ENCODE measurements around the gene GRIK4. TPM values are rescaled to one million over a fixed set of nuclear protein-coding genes. Genes with fewer than 3 reads are reported as not detected.

GRIK4 gene
- polyA plus RNA-seq, 1 donor from 2014 or later = not detected

DNA sequence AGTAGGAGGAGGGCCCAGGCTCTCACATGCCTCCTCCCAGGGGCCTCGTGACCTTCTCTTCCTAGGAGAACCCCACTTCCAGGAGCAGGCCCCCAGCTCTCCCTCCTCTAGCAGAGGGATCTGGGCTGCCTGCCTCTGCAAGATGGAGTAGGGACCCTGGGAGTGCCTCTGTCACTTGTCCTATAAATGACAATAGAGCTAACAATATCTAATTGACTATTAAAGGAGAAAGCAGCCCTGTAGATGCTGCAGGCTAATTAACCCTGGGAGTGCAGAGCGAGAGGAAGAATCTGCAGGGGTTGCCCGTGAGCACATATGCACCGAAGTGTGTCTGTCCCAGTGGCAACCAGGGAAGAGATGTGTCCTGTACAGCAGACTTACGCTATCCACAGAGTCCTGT lies 184.4 kb downstream of the GRIK4 start:
- peaks cover 0 to 2% (median 0%) of the 10 kb centered on the region in 3 donors for H3K4me1 Mint-ChIP-seq
- H3K9me3 Mint-ChIP-seq = no peaks in the 10 kb centered on the region
- H3K36me3 Mint-ChIP-seq = no peaks in the 10 kb centered on the region
- peaks cover 14% of the 10 kb centered on the region for H3K27me3 Mint-ChIP-seq
- no peak overlapping the region for H3K27ac Mint-ChIP-seq
- H3K4me3 Mint-ChIP-seq = no peak overlapping the region

DNA sequence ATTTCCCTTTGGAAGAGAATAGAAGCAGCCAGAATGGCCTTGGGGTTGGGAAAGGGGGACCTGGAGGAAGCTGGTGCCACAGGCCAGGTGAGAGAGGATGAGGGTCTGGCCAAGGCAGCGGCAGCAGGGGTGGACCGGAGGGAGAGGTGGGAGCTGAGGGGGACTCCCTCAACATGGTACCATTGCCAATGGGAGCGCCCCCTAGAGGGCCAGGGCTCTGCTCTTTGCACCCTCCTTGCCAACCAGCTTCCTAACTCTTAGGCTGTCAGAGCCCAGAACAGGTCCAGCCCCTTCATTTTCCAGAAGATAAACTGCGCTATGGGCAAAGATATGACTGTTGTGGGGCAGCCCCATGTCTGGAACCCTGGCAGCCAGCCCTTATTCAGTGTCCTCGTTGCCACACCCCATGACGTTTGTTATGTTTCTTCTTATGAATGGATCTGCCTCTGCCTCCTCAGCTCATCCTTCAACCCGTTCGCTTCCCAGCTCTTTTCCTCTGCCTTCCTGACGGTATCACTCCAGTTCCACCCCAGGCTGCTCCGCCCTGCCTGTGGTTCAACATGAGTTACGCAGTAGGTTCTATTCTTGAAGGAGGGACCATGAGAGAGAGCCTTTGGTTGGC lies 185.2 kb downstream of the GRIK4 start:
- H3K9me3 Mint-ChIP-seq = peaks cover 0 to 3% (median 0%) of the 10 kb centered on the region in 3 donors
- no peak overlapping the region for H3K4me3 Mint-ChIP-seq
- peaks cover 10% of the 10 kb centered on the region for H3K27me3 Mint-ChIP-seq
- no peak overlapping the region for H3K27ac Mint-ChIP-seq
- peaks cover 2% of the 10 kb centered on the region for H3K36me3 Mint-ChIP-seq
- peaks cover 0 to 2% (median 1%) of the 10 kb centered on the region in 3 donors for H3K4me1 Mint-ChIP-seq

DNA sequence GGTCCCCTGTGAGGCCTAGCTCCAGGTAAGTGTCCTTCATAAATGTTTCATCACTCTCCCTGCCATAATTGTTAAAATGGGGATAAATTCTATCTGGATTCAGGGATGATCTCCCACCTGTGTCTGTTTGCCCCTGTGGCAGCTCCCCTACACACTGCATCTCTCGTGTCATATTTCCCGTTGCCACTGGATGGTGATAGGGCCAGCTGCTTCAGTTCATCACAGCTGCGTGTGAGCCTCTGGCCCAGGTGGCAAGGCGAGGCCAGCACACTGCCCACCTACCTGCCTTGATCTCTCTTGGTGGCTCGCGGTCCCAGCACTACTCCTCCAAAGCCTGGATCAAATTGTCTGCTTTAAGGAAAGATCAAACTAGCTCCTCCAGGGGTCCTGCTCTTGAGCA lies 187.4 kb downstream of the GRIK4 start:
- H3K4me1 Mint-ChIP-seq = peaks cover 19 to 21% (median 19%) of the 10 kb centered on the region in 3 donors
- peaks cover 2% of the 10 kb centered on the region for H3K36me3 Mint-ChIP-seq
- no peak overlapping the region for H3K4me3 Mint-ChIP-seq
- peaks cover 3% of the 10 kb centered on the region for H3K27me3 Mint-ChIP-seq
- peaks cover 0 to 3% (median 0%) of the 10 kb centered on the region in 3 donors for H3K9me3 Mint-ChIP-seq
- H3K27ac Mint-ChIP-seq = no peak overlapping the region

DNA sequence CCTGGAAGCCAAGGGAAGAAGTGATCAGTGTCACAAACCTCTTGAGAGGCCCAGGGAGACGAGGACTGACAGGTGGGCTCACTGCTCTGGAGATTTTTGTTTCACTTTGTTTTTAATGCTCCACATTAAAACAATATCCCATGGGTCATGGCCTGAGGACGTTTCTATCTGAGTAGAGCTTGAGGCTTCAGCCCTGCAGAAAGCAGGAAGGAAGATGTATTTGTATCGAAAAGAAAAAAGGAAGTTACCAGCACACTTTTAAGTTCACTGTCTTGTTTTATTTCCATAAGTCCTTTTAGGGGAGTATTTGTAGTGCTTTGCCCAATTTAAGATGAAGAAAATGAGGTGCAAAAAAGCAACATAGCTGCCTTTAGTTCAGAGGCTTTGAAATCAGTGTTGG lies 191.1 kb downstream of the GRIK4 start:
- H3K4me1 Mint-ChIP-seq = peaks cover 23 to 26% (median 23%) of the 10 kb centered on the region in 3 donors
- H3K27me3 Mint-ChIP-seq = no peaks in the 10 kb centered on the region
- H3K9me3 Mint-ChIP-seq = peaks cover 2 to 5% (median 3%) of the 10 kb centered on the region in 3 donors
- peaks cover 2% of the 10 kb centered on the region for H3K36me3 Mint-ChIP-seq
- H3K4me3 Mint-ChIP-seq = peak overlapping the region in 2 of 4 donors; percentile 13 to 55
- H3K27ac Mint-ChIP-seq = peak overlapping the region in 1 of 3 donors; percentile 92

DNA sequence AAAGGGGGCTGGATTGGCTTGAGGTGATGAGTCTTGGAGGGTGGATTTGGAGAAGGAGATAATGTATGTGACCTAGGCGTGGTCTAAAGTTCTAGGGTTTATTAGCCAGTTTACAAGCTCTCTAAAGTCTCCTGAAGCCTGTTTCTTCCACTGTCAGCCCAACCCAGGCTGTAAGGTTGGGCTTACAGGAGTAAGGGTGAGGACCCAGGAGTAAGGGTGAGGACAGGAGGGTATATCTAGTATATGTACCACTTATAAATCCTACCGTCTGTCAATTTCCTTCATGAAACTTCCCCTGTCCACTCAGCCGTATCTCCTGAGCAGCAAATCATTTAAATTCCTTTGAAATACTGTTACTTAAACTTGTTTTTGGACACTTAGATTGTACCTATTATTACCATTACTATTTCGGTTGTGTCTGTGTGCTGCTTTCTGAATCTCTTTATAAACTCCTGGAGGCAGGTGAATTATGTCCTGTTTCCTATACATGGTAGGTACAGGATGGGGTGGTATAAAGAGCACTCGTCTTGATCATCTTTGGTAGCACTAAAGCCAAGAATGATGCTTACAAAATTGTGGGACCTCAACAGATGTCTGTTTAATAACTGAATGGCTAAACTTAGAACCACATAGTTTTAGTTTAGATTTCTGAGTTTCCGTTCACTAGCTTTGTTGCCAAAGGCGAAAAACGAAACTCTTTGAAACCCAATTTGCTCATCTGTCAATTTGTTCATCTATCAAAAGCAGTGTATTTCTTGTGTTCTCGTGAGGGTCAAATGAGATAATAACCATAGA lies 192.0 kb downstream of the GRIK4 start:
- Mint-ChIP-seq H3K4me1 (peaks cover 23 to 26% (median 23%) of the 10 kb centered on the region in 3 donors), H3K27me3 (no peaks in the 10 kb centered on the region), H3K27ac (peak overlapping the region in 1 of 3 donors; percentile 92), H3K4me3 (peak overlapping the region in 3 of 4 donors; percentile 5 to 60 (median 52)), H3K36me3 (peaks cover 2% of the 10 kb centered on the region), H3K9me3 (peaks cover 4 to 10% (median 7%) of the 10 kb centered on the region in 3 donors)

DNA sequence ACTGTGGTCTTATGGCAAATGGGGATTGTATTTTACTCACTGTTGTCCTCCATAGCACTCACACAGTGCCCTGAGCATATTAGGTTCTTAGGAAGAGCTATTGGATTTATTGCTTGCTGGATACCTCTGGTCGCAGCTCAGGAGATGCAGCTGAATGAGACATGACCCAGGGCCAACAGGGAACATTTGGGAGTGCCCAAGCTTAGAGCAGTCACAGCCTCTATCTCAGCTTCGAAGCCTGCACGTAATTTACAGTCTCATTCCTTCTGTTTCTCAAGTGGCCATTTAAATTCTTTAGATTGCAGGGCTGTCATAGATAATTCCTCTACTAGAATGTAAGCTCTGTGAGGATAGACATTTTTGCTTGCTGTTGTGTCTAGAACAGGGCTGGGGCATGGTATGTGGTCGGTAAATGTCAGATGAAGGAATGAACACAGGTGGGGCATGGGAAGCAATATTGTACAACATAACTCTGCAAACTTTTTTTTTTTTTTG lies 192.8 kb downstream of the GRIK4 start:
- Mint-ChIP-seq H3K9me3 (peaks cover 4 to 10% (median 7%) of the 10 kb centered on the region in 3 donors), H3K27me3 (no peaks in the 10 kb centered on the region), H3K4me1 (peaks cover 23 to 26% (median 23%) of the 10 kb centered on the region in 3 donors), H3K4me3 (peak overlapping the region in 1 of 4 donors; percentile 10), H3K27ac (peak overlapping the region in 1 of 3 donors; percentile 42), H3K36me3 (peaks cover 2% of the 10 kb centered on the region)

DNA sequence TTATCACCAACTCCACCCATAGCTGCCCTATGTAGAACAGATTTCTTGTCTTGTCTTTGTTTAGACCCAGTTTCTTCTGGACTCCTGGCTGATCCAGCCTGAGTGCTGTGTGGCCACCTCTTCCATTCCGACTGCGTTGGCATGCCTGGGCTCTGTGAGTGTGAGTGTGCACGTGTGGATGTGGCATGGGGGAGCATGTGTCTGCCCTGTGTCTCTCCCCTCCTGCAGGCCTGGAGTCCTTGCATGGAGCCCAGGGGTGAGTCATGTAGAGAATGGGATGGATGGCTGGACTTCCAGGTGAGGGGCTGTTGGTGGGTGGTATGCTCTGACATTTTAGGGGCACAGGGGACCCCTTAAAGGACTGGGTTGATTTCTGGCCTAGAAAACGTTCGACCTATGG lies 194.7 kb downstream of the GRIK4 start:
- Mint-ChIP-seq H3K4me3 (no peak overlapping the region), H3K27ac (no peak overlapping the region), H3K36me3 (no peaks in the 10 kb centered on the region), H3K9me3 (peaks cover 4 to 10% (median 5%) of the 10 kb centered on the region in 3 donors), H3K4me1 (peaks cover 21 to 28% (median 23%) of the 10 kb centered on the region in 3 donors), H3K27me3 (no peaks in the 10 kb centered on the region)

DNA sequence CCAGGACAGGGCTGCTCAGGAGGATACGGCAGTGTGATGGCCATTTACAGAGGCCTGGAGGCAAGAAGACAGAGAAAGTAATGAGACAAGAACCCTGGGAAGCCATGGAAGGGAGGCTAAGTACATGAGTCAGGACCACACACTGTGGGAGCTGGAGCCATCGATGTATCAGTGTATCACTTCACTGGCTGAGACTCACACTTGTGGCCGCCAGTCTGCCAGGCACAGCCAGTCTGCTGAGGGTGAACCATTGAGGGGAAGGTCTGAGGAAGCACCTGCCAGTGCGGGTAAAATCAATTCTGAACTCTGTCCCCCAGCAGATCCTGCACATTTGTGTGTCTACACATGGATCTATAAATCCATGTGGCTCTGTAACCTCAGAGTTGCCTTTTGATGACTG lies 195.6 kb downstream of the GRIK4 start:
- no peaks in the 10 kb centered on the region for H3K27me3 Mint-ChIP-seq
- peaks cover 21 to 26% (median 22%) of the 10 kb centered on the region in 3 donors for H3K4me1 Mint-ChIP-seq
- no peak overlapping the region for H3K27ac Mint-ChIP-seq
- peaks cover 4 to 10% (median 4%) of the 10 kb centered on the region in 3 donors for H3K9me3 Mint-ChIP-seq
- no peak overlapping the region for H3K4me3 Mint-ChIP-seq
- H3K36me3 Mint-ChIP-seq = no peaks in the 10 kb centered on the region

DNA sequence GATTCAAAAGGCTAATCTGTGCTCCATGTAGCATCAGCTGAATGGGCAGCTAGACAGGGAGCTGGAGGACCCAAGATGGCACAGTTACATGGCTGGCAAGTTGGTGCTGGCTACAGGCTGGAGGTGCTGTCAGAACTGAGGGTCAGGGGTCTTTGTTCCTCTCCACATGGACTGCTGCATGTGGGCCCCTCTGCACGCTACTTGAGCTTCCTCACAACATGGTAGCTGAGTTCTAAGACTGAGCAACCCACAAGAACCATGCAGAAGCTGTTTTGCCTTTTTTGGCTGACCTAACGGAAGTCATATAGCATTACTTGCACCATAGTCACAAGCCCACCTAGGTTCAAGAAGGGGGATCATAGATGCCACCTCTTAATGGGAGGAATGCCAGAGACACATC lies 196.1 kb downstream of the GRIK4 start:
- Mint-ChIP-seq H3K36me3 (no peaks in the 10 kb centered on the region), H3K4me1 (peaks cover 16 to 20% (median 17%) of the 10 kb centered on the region in 3 donors), H3K4me3 (no peak overlapping the region), H3K27ac (no peak overlapping the region), H3K9me3 (peaks cover 4 to 10% (median 4%) of the 10 kb centered on the region in 3 donors), H3K27me3 (no peaks in the 10 kb centered on the region)

DNA sequence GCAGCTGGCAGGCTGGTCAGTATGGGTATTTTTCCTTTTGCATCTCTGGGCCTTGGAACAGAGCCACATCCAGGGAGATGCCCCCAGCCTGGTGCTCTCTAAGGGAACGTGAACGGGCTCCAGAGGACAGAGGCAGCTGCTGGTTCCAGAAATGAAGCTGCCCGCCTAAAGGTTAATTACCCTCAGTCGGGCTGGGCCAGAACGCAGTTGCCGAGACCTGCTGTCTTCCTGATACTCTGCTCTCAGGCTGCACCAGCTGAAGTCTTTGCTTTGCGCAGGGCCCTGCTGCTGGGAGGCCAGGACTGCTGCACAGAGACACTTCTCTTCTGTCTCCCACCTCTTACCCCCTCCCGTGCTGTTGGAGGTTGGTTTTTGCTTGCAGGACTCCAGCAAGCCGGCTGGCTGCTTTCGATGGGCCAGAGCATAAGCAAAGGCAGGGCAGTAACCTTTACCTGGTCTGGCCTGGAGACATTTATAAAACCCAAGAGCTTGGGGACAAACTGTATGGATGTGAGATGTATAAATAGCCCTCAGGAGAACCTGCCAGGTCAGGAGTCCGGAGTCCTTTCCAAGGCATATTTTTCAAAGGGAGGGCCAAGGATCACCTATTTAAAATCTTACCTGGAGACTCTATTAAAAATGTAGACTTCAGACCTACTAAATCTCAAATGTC lies 197.1 kb downstream of the GRIK4 start:
- H3K9me3 Mint-ChIP-seq = peaks cover 4 to 10% (median 4%) of the 10 kb centered on the region in 3 donors
- H3K27me3 Mint-ChIP-seq = no peaks in the 10 kb centered on the region
- H3K4me3 Mint-ChIP-seq = no peak overlapping the region
- no peaks in the 10 kb centered on the region for H3K36me3 Mint-ChIP-seq
- no peak overlapping the region for H3K27ac Mint-ChIP-seq
- peaks cover 6 to 10% (median 7%) of the 10 kb centered on the region in 3 donors for H3K4me1 Mint-ChIP-seq

DNA sequence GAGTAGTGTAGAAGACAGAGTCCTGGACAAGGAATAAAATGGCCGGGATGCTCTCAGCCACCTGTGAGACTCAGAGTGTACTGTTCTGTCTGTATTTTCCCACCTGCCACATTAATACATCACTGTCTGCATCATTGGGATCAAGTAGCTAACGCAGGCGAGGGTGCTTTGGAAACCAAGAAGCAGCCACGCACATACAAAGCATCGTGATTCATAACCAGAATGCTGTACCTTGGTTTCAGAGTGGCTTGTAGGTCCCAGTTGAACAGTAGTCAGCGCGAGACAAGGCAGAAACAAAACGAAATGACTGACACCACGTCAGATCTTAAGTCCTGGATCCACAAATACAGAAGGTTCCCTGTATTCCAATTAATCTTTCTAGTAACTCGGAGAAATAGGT lies 198.3 kb downstream of the GRIK4 start:
- H3K9me3 Mint-ChIP-seq = peaks cover 4 to 7% (median 4%) of the 10 kb centered on the region in 3 donors
- peak overlapping the region in 2 of 3 donors; percentile 67 to 76 for H3K27ac Mint-ChIP-seq
- H3K27me3 Mint-ChIP-seq = peaks cover 2% of the 10 kb centered on the region
- no peak overlapping the region for H3K4me3 Mint-ChIP-seq
- no peaks in the 10 kb centered on the region for H3K36me3 Mint-ChIP-seq
- peaks cover 0 to 9% (median 0%) of the 10 kb centered on the region in 3 donors for H3K4me1 Mint-ChIP-seq

DNA sequence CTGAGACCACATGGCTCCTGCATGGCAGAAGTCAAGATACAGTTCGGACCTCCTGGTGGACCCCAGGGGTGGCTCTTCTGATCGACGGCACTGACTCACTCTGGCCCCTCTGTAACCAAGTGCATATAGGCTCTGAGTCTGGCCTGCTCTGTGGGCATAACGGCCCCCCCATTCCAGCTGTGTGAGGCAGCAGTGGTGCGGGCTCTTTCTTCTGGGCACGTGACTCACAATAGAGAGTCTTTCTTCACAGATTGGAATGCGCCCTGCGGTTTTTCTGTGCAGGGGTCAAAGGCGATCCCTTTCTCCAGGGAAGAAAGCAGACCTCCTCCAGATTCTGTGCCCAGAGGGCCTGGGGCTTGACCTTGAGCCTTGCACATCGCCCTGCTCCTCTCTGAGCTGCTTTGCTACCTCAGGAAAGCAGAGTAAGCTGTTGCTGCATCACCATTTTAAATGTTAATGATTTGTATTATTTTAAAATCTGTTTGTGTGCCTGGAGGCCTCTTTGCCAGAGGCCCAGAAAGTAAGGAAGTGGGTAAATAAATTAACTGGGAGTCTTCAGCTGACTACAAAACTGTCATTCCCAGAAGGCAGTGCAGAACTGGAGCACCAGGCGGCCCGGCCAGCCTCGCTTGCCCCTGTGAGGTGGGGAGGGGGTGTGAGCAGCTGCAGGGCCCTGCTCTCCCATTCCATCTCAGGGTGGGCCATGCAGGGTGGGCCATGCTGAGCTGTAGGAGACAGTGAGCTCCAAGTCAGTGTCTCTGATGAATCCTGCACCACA lies 199.0 kb downstream of the GRIK4 start:
- Mint-ChIP-seq H3K36me3 (no peaks in the 10 kb centered on the region), H3K4me3 (no peak overlapping the region), H3K4me1 (peaks cover 0 to 15% (median 5%) of the 10 kb centered on the region in 3 donors), H3K27ac (peak overlapping the region in 1 of 3 donors; percentile 76), H3K9me3 (peaks cover 4 to 7% (median 4%) of the 10 kb centered on the region in 3 donors), H3K27me3 (peaks cover 6% of the 10 kb centered on the region)

DNA sequence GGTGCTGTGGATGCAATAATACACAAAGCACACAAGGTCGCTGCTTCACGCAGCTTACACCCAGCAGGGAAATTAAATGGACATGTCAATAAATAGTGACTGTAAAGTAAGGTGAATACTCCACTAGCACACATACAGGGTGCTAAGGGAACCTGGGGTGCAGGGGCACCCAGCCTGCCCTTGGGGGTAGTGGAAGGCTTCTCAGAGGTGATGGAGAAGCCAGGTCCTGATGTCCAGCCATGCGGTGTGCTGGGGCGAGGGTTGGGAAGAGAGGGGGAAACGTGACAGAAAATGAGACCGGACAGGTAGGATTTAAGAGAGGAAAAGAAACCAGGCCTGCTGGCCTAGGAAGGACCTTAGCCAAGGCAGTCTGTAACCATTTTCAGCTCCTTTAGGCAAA lies 200.5 kb downstream of the GRIK4 start:
- H3K4me3 Mint-ChIP-seq = no peak overlapping the region
- H3K27me3 Mint-ChIP-seq = peaks cover 6% of the 10 kb centered on the region
- peaks cover 0 to 15% (median 5%) of the 10 kb centered on the region in 3 donors for H3K4me1 Mint-ChIP-seq

DNA sequence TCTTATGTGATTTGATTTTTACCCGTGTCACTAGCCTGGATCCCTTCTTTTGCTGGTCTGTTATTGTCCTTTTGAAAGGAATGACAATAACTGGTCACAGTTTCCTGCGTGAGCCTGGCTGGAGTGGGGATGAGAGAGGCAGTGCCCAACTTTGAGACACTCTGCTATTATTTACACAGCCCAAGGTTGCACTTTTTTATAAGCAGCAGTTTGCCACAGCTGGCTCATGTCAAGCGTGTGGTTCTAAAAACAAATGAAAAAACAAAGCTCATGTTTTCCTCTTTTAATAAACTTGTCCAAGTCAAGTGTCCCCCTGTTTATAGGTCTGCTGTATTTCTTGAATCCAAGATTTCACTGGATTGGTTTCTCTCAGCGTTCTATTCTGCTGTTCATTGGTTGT lies 201.3 kb downstream of the GRIK4 start:
- peaks cover 0 to 15% (median 5%) of the 10 kb centered on the region in 3 donors for H3K4me1 Mint-ChIP-seq
- no peak overlapping the region for H3K4me3 Mint-ChIP-seq
- H3K9me3 Mint-ChIP-seq = peaks cover under 1 to 4% (median 2%) of the 10 kb centered on the region in 3 donors
- no peak overlapping the region for H3K27ac Mint-ChIP-seq
- H3K36me3 Mint-ChIP-seq = no peaks in the 10 kb centered on the region
- H3K27me3 Mint-ChIP-seq = peaks cover 7% of the 10 kb centered on the region

More for the DNA sequence above, 200.5 kb downstream of the GRIK4 start:
- H3K36me3 Mint-ChIP-seq = no peaks in the 10 kb centered on the region
- H3K9me3 Mint-ChIP-seq = peaks cover 4 to 7% (median 4%) of the 10 kb centered on the region in 3 donors
- H3K27ac Mint-ChIP-seq = no peak overlapping the region

Measured in IgD-negative memory B cell (primary cell).